ENCODE measurements around the gene TMEM237.

- no peak for TF ChIP-seq CTCF (conservative IDR thresholded peaks at IDR 0.05; ENCODE audit: low read length)
- no peak for TF ChIP-seq EZH2phosphoT487 (IDR thresholded peaks at IDR 0.05; ENCODE audit: borderline replicate concordance, low read depth, low read length)
Measured at GRCh38 chr2:201654616-201655384, 11.5 kb upstream of the TMEM237 start.
